Measurements from ENCODE around the gene PARL.

PARL gene

DNA sequence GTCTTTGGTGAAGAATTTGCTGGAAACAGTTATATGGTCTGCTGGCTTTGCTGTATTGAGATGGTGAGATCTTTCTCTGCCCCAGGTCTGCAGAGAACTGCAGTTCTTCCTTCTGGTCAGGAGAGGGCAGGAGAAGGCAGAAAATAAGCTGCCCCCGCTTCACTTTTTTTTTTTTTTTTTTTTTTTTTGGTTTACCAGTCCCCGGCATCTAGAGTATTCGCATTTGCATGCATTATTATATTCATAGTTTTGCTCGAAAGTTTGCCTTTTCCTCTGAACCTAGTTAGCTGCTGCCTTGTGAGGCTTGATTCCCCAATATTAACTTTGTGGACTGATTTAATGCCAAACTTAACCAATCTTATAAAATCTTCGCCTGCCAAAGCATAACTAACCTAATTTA is 10.6 kb upstream of the PARL start:
- H4K20me1 ChIP-seq (ENCODE audit: insufficient read depth, low read length, poor library complexity, severe bottlenecking), result no peaks in the 10 kb centered on the region
- H3K27me3 ChIP-seq (ENCODE audit: insufficient read depth, low read length, poor library complexity, severe bottlenecking), result no peaks in the 10 kb centered on the region
- no peak overlapping the region for H3K4me3 ChIP-seq (ENCODE audit: low read length, poor library complexity, severe bottlenecking)
- H3F3A ChIP-seq (ENCODE audit: low read depth), result no peaks in the 10 kb centered on the region
- H3K4me1 ChIP-seq (ENCODE audit: insufficient read depth, low read length, poor library complexity, severe bottlenecking), result no peaks in the 10 kb centered on the region
- no peaks in the 10 kb centered on the region for H3K9me3 ChIP-seq (ENCODE audit: insufficient read depth, low read depth, low read length)
- no peak for TF ChIP-seq EZH2phosphoT487 (IDR thresholded peaks at IDR 0.05; ENCODE audit: borderline replicate concordance)
- TF ChIP-seq, protein P1, sequence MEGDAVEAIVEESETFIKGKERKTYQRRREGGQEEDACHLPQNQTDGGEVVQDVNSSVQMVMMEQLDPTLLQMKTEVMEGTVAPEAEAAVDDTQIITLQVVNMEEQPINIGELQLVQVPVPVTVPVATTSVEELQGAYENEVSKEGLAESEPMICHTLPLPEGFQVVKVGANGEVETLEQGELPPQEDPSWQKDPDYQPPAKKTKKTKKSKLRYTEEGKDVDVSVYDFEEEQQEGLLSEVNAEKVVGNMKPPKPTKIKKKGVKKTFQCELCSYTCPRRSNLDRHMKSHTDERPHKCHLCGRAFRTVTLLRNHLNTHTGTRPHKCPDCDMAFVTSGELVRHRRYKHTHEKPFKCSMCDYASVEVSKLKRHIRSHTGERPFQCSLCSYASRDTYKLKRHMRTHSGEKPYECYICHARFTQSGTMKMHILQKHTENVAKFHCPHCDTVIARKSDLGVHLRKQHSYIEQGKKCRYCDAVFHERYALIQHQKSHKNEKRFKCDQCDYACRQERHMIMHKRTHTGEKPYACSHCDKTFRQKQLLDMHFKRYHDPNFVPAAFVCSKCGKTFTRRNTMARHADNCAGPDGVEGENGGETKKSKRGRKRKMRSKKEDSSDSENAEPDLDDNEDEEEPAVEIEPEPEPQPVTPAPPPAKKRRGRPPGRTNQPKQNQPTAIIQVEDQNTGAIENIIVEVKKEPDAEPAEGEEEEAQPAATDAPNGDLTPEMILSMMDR (conservative IDR thresholded peaks at IDR 0.05; ENCODE audit: low read length), result peak; percentile 83
- H3K79me2 ChIP-seq (ENCODE audit: insufficient read depth, low read length), result no peaks in the 10 kb centered on the region
- H3K36me3 ChIP-seq (ENCODE audit: insufficient read depth, low read length), result no peaks in the 10 kb centered on the region
- no peak overlapping the region for H3K9ac ChIP-seq (ENCODE audit: low read depth, low read length, poor library complexity, severe bottlenecking)
- H3K4me2 ChIP-seq (ENCODE audit: low read depth, low read length, poor library complexity, severe bottlenecking), result no peak overlapping the region
- no peaks in the 10 kb centered on the region for H3K9me2 ChIP-seq (replicated peaks; ENCODE audit: low read depth, low read length)
- peak overlapping the region; percentile 84 for H2AFZ ChIP-seq (ENCODE audit: low read length)

DNA sequence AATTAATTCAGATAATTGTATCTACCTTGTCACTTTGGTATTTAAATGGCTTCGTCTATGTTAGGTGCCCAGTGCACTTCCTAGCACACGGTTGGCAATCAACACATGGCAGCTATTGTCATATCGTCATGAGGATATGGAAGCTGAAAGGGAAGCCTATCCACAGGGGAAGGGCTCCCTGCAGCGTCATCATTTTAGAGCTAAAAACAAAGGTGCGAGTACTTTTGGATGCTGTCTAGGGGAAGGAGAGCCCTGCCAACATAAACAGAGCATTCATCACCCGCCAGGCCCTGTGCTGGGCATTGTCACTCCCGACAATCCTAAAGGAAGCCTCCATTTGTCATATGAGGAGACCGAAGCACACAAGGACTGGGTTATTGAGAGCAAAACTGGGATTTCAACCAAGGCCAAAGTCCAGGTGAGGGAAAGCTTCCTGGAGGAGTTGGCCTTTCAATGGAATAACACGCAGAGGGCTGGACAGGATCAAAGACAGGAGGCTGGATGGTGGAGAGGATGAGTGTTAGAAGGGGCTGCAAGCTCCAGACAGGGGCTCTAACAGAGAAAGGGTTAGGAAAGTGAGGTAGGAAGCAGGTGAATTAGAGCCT is 8.0 kb upstream of the PARL start:
- H3K79me2 ChIP-seq (ENCODE audit: insufficient read depth, low read length), result no peaks in the 10 kb centered on the region
- no peak overlapping the region for H3K9ac ChIP-seq (ENCODE audit: low read depth, low read length, poor library complexity, severe bottlenecking)
- no peak overlapping the region for H3K4me3 ChIP-seq (ENCODE audit: low read length, poor library complexity, severe bottlenecking)
- TF ChIP-seq, protein P1 (conservative IDR thresholded peaks at IDR 0.05; ENCODE audit: low read length), result no peak
- no peak for TF ChIP-seq EZH2phosphoT487 (IDR thresholded peaks at IDR 0.05; ENCODE audit: borderline replicate concordance)
- no peak overlapping the region for H2AFZ ChIP-seq (ENCODE audit: low read length)
- H3K27me3 ChIP-seq (ENCODE audit: insufficient read depth, low read length, poor library complexity, severe bottlenecking), result no peaks in the 10 kb centered on the region
- no peaks in the 10 kb centered on the region for H3K9me2 ChIP-seq (replicated peaks; ENCODE audit: low read depth, low read length)
- no peaks in the 10 kb centered on the region for H3K36me3 ChIP-seq (ENCODE audit: insufficient read depth, low read length)
- H4K20me1 ChIP-seq (ENCODE audit: insufficient read depth, low read length, poor library complexity, severe bottlenecking), result no peaks in the 10 kb centered on the region
- no peaks in the 10 kb centered on the region for H3K9me3 ChIP-seq (ENCODE audit: insufficient read depth, low read depth, low read length)
- H3F3A ChIP-seq (ENCODE audit: low read depth), result no peaks in the 10 kb centered on the region
- no peaks in the 10 kb centered on the region for H3K4me1 ChIP-seq (ENCODE audit: insufficient read depth, low read length, poor library complexity, severe bottlenecking)
- H3K4me2 ChIP-seq (ENCODE audit: low read depth, low read length, poor library complexity, severe bottlenecking), result no peak overlapping the region

DNA sequence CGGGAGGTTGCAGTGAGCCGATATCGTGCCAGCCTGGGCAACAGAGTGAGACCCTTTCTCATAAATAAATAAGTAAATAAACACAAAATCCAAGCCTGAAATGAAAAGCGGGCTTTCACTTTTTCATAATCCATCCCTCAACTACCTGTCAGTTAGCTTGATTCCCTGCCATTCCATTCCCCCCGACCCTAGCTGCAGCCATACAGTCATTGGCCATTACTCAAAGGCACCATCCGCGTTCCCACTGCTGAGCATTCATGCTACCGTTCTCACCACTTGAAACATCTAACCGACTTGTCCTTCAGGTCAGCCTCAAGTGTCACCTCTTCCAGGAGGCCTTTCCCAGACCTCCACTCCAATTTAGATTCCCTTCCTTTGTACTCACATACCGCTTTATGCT is 1.1 kb upstream of the PARL start:
- no peaks in the 10 kb centered on the region for H3K36me3 ChIP-seq (ENCODE audit: insufficient read depth, low read length)
- no peaks in the 10 kb centered on the region for H3F3A ChIP-seq (ENCODE audit: low read depth)
- TF ChIP-seq, protein P1 (conservative IDR thresholded peaks at IDR 0.05; ENCODE audit: low read length), result no peak
- TF ChIP-seq EZH2phosphoT487 (IDR thresholded peaks at IDR 0.05; ENCODE audit: borderline replicate concordance), result no peak

More for the DNA sequence above, 1.1 kb upstream of the PARL start:
- Histone ChIP-seq H3K4me2 (ENCODE audit: low read depth, low read length, poor library complexity, severe bottlenecking) (no peak overlapping the region), H4K20me1 (ENCODE audit: insufficient read depth, low read length, poor library complexity, severe bottlenecking) (peaks cover 10% of the 10 kb centered on the region), H2AFZ (ENCODE audit: low read length) (no peak overlapping the region), H3K9me2 (replicated peaks; ENCODE audit: low read depth, low read length) (no peaks in the 10 kb centered on the region), H3K4me1 (ENCODE audit: insufficient read depth, low read length, poor library complexity, severe bottlenecking) (peaks cover 20% of the 10 kb centered on the region), H3K4me3 (ENCODE audit: low read length, poor library complexity, severe bottlenecking) (no peak overlapping the region), H3K9ac (ENCODE audit: low read depth, low read length, poor library complexity, severe bottlenecking) (peak overlapping the region; percentile 92), H3K27me3 (ENCODE audit: insufficient read depth, low read length, poor library complexity, severe bottlenecking) (no peaks in the 10 kb centered on the region), H3K9me3 (ENCODE audit: insufficient read depth, low read depth, low read length) (no peaks in the 10 kb centered on the region), H3K79me2 (ENCODE audit: insufficient read depth, low read length) (peaks cover 38% of the 10 kb centered on the region)
